Stimulated activated CD8-positive, alpha-beta memory T cell treated with anti-CD3 and anti-CD28 coated beads, Interleukin-15, amount 100 ng/mL, for 48 hours (primary cell): ENCODE data around the gene MCEE.
"Not testable (repeated sequence)": the region's sequence is repeated elsewhere in the genome, so short reads cannot be mapped to it uniquely, and the experiment has no call there.

Experiments
- DNase-seq, 2 donors: peaks; one replicate each; pipeline ENCODE4 v3.0.0-alpha.2; 2020; ENCODE audit warnings: low read depth in 2 of 2

The MCEE gene

GRCh38 chr2:71130152-71130904, at the start of gene MCEE, which contains the start of gene MPHOSPH10:
MCEE (minus strand) TSS chr2:71130229; CDS start chr2:71130219, 10 bp downstream.
MPHOSPH10 (plus strand) TSS chr2:71130634; CDS start chr2:71130666, 32 bp downstream.
- DNase-seq, result peak; percentile 82 to 84

GRCh38 chr2:71178836-71179235, 48.8 kb upstream of the MCEE start:
- DNase-seq, result not testable (repeated sequence)

- no peak for DNase-seq
Observed at GRCh38 chr2:71174207-71174606, 44.2 kb upstream of the MCEE start.

GRCh38 chr2:71173096-71173495, 43.1 kb upstream of the MCEE start:
- no peak for DNase-seq

GRCh38 chr2:71166812-71167211, 36.8 kb upstream of the MCEE start:
- peak in 1 of 2 donors; percentile 7 for DNase-seq

GRCh38 chr2:71157124-71157793, 27.2 kb upstream of the MCEE start:
- DNase-seq, result peak; percentile 34 to 38

GRCh38 chr2:71156573-71156972, 26.5 kb upstream of the MCEE start:
- DNase-seq, result no peak

- no peak for DNase-seq
Observed at GRCh38 chr2:71155846-71156245, 25.8 kb upstream of the MCEE start.

- DNase-seq, result no peak
Observed at GRCh38 chr2:71154798-71155197, 24.8 kb upstream of the MCEE start.

- no peak for DNase-seq
Observed at GRCh38 chr2:71154279-71154678, 24.2 kb upstream of the MCEE start.

GRCh38 chr2:71153585-71154224, 23.7 kb upstream of the MCEE start:
- DNase-seq, result no peak

- DNase-seq, result no peak
Observed at GRCh38 chr2:71151620-71152019, 21.6 kb upstream of the MCEE start.

- DNase-seq, result no peak
Observed at GRCh38 chr2:71150082-71150816, 20.2 kb upstream of the MCEE start.

- no peak for DNase-seq
Observed at GRCh38 chr2:71148506-71149063, 18.6 kb upstream of the MCEE start.

GRCh38 chr2:71143782-71144181, 13.8 kb upstream of the MCEE start:
- DNase-seq, result no peak

GRCh38 chr2:71136174-71136573, 6.1 kb upstream of the MCEE start:
- no peak for DNase-seq

GRCh38 chr2:71133603-71134002, 3.6 kb upstream of the MCEE start:
- no peak for DNase-seq

- not testable (repeated sequence) for DNase-seq
Observed at GRCh38 chr2:71131387-71132166, 1.5 kb upstream of the MCEE start.

- DNase-seq, result no peak
Observed at GRCh38 chr2:71130905-71131244, 846 bp upstream of the MCEE start.

- DNase-seq, result no peak
Observed at GRCh38 chr2:71129902-71130151, 202 bp downstream of the MCEE start.
